Spleen (tissue), 11 donors: Measurements from ENCODE around the gene DUSP6. TPM values are rescaled to one million over a fixed set of nuclear protein-coding genes. Genes with fewer than 3 reads are reported as not detected.

Source experiments
- DNase-seq: peaks from one replicate; pipeline ENCODE4 v3.0.0-alpha.2; 2020
- H3K27ac ChIP-seq, 8 donors: fragments of 200-600 bp; sonication (generic) in 7 of 8; 1 replicate in 4 of 8; 2 replicates in 4 of 8; pipeline versions ENCODE4 v1.5.0 to v1.8.0; 2016 to 2021; ENCODE audit warnings: inconsistent platforms in 4 of 8, mild to moderate bottlenecking in 4 of 8, moderate library complexity in 1 of 8
- H3K27me3 ChIP-seq, 7 donors: fragments of 200-600 bp; sonication (generic) in 6 of 7; replicated peaks in 1 of 7; 1 replicate in 4 of 7; 2 replicates in 3 of 7; pipeline versions ENCODE4 v1.5.0 to v1.8.0; 2016 to 2021; ENCODE audit warnings: inconsistent platforms in 3 of 7, mild to moderate bottlenecking in 1 of 7
- H3K36me3 ChIP-seq, 6 donors: fragments of 200-600 bp; sonication (generic) in 5 of 6; 1 replicate in 4 of 6; 2 replicates in 2 of 6; pipeline versions ENCODE4 v1.5.0 to v1.8.0; 2016 to 2021; ENCODE audit warnings: inconsistent platforms in 2 of 6
- H3K4me1 ChIP-seq, 6 donors: fragments of 200-600 bp; sonication (generic) in 5 of 6; 1 replicate in 3 of 6; 2 replicates in 3 of 6; pipeline versions ENCODE4 v1.5.0 to v1.8.0; 2016 to 2021; ENCODE audit warnings: inconsistent platforms in 3 of 6
- H3K4me3 ChIP-seq, 8 donors: fragments of 200-600 bp; sonication (generic) in 7 of 8; 1 replicate in 4 of 8; 2 replicates in 4 of 8; pipeline versions ENCODE4 v1.5.0 to v1.8.0; 2016 to 2021; ENCODE audit warnings: inconsistent platforms in 4 of 8, mild to moderate bottlenecking in 4 of 8, moderate library complexity in 2 of 8
- H3K9me3 ChIP-seq, 8 donors: fragments of 200-600 bp; sonication (generic) in 7 of 8; 1 replicate in 4 of 8; 2 replicates in 4 of 8; pipeline versions ENCODE4 v1.5.0 to v1.8.0; 2016 to 2021; ENCODE audit warnings: inconsistent platforms in 4 of 8
- POLR2A ChIP-seq, 3 donors: fragments of 450-650 bp; IDR thresholded peaks; one replicate each; pipeline ENCODE4 v1.5.1; 2017; ENCODE audit warnings: antibody characterized with exemption in 3 of 3, mild to moderate bottlenecking in 1 of 3
- POLR2AphosphoS5 ChIP-seq, 3 donors: sonication (generic); formaldehyde crosslinking; IDR thresholded peaks; one replicate each; pipeline ENCODE4 v1.5.1; 2017; ENCODE audit warnings: antibody characterized with exemption in 3 of 3
- WGBS, 5 donors: extraction: QIAGEN DNeasy Blood & Tissue Kit in 3 of 5; methylation state at CpG; one replicate each; pipeline versions ENCODE4 v1.1.5 to v1.1.7; 2013 to 2018; 5-methylcytosine and 5-hydroxymethylcytosine counted together
- intact Hi-C: fragments of 100-400 bp; cut with DNase I; formaldehyde crosslinking; loops from one replicate; pipeline ENCODE4 v1.15.0; 2023; ENCODE audit warnings: low total_unique reads
- polyA plus RNA-seq, 3 donors: library from polyadenylated mRNA; stranded (reverse); fragments of 200-250 nt; gene quantifications; one replicate each; pipeline ENCODE4 v1.2.1, GENCODE V29; 2013
- total RNA-seq, 7 donors: library from RNA; depleted of rRNA in 3 of 7; stranded (reverse); fragments of >200 nt in 3 of 7; fragmentation: NEBNext Ultra II Directional in 4 of 7; extraction: Animal tissue kit (Norgen Biotek cat#: 25700) in 4 of 7; gene quantifications; one replicate each; pipeline versions ENCODE4 v1.1.0 to v1.2.1, GENCODE V29; 2016 to 2021
- TF ChIP-seq, protein P1 (sequence below), 11 experiments: fragments of 200-600 bp in 7 of 11; fragments of 450-650 bp in 4 of 11; sonication (generic) in 4 of 11; IDR thresholded peaks in 8 of 11; conservative IDR thresholded peaks in 3 of 11; 1 replicate in 7 of 11; 2 replicates in 4 of 11; pipeline versions ENCODE4 v1.4.0 to v1.8.0; 2016 to 2021; ENCODE audit warnings: antibody characterized with exemption in 11 of 11, inconsistent platforms in 4 of 11, mild to moderate bottlenecking in 1 of 11
- donor health status: healthy with polysubstance abuse.
- donor health status: DM: no; HTN: no; CAD: no; lungs with moderate emphysema.
- donor health status: DM: no; HTN: no; CAD: no.
- donor health status: Bipolar disorder and iron deficiency.
- donor health status: healthy.
- donor health status: DM: no; HTN: no; CAD: no.
- donor health status: DM: yes; HTN: yes; CAD: no.

Gene DUSP6
- total and polyA plus RNA-seq, 10 donors, result 34.7 to 193 (median 133) TPM

DNA sequence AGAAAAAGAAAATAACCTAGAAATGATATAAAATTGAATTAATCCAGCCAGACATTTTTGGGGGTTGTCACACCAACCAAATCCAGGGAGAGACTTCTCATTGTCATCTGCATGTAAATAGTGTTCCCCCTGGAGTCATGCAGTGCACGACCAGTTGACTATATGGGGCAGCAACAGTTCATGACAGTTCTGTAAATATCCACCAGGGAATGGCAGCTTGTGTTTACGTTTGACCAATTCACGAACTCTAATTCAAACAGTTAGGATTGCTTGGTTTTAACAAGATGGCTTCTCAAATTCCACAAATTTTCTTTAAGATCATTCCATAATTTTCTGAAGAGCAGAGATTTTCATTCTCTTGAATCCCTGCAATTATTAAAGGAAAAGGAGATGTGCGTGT lies 43.4 kb upstream of the DUSP6 start:
- DNase-seq, result no peak
- TF ChIP-seq POLR2AphosphoS5 (IDR thresholded peaks at IDR 0.05) (no peak), POLR2A (IDR thresholded peaks at IDR 0.05) (no peak)
- TF ChIP-seq, protein P1, sequence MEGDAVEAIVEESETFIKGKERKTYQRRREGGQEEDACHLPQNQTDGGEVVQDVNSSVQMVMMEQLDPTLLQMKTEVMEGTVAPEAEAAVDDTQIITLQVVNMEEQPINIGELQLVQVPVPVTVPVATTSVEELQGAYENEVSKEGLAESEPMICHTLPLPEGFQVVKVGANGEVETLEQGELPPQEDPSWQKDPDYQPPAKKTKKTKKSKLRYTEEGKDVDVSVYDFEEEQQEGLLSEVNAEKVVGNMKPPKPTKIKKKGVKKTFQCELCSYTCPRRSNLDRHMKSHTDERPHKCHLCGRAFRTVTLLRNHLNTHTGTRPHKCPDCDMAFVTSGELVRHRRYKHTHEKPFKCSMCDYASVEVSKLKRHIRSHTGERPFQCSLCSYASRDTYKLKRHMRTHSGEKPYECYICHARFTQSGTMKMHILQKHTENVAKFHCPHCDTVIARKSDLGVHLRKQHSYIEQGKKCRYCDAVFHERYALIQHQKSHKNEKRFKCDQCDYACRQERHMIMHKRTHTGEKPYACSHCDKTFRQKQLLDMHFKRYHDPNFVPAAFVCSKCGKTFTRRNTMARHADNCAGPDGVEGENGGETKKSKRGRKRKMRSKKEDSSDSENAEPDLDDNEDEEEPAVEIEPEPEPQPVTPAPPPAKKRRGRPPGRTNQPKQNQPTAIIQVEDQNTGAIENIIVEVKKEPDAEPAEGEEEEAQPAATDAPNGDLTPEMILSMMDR (IDR thresholded peaks at IDR 0.05 in 8 of 11, conservative IDR thresholded peaks at IDR 0.05 in 3 of 11), result no peak
- peaks cover 0 to 51% (median 24%) of the 10 kb centered on the region in 6 donors for H3K4me1 ChIP-seq
- 86 to 96% (median 94%) methylated on average over 4 of the region's 4 CpGs for WGBS, 5 donors
- no peak overlapping the region for H3K4me3 ChIP-seq
- no peak overlapping the region for H3K27ac ChIP-seq
- H3K27me3 ChIP-seq, result no peaks in the 10 kb centered on the region
- no peaks in the 10 kb centered on the region for H3K9me3 ChIP-seq
- H3K36me3 ChIP-seq, result no peaks in the 10 kb centered on the region
- intact Hi-C loops, result no loop called here

DNA sequence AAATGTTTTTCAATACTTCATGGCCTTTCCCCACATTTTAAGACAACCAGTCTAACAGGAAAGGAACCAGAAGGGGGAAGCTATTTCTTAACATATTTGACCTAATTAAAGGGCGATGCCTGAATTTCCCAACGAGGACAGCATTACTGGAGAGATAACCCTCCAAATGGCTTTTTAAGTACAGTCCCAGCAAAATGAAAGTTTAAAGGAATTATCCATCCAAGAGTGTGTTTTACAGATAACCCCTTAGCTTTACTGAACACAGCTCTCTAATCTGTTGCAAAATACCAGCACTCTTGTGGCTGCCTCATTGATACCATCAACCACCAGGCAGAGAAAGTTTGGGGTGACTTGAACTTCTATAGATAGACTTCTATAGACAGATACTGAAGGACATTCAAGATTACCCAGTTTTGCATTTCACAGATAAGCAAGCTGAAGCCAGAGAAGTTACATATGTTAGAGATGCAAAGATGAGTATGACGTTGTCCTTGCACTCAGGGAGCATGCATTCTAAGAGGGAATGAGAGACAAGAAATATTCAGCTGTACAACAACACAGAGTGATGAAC lies 41.3 kb upstream of the DUSP6 start:
- Histone ChIP-seq H3K27ac (peak overlapping the region in 5 of 8 donors; percentile 13 to 82 (median 64)), H3K4me1 (peaks cover 14 to 70% (median 41%) of the 10 kb centered on the region in 6 donors), H3K4me3 (no peak overlapping the region), H3K36me3 (no peaks in the 10 kb centered on the region), H3K9me3 (no peaks in the 10 kb centered on the region), H3K27me3 (no peaks in the 10 kb centered on the region)
- 47 to 71% (median 52%) methylated on average over 3 of the region's 3 CpGs for WGBS, 5 donors
- TF ChIP-seq POLR2AphosphoS5 (IDR thresholded peaks at IDR 0.05), result no peak
- TF ChIP-seq, protein P1 (IDR thresholded peaks at IDR 0.05 in 8 of 11, conservative IDR thresholded peaks at IDR 0.05 in 3 of 11), result no peak
- no peak for DNase-seq
- intact Hi-C loops, result no loop called here

DNA sequence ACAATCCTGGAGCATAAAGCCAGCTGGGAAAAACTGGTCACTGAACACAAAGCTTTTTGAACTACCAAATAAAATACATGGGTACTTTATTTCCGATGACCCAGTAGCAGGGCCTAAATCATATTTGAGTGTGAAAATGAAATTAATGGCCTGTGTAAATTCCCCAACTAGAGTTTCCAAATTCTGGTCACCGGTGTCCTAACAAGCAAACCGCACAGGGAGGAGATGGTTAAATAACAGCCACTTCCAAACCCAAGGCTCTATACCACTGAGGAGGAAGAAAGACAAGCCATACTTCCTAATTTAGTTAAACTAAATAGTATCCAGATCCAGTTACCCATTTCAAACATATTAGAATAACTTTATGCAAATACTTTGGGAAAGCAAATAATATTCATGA lies 40.1 kb upstream of the DUSP6 start:
- no peaks in the 10 kb centered on the region for H3K27me3 ChIP-seq
- H3K4me1 ChIP-seq, result peaks cover 14 to 68% (median 32%) of the 10 kb centered on the region in 6 donors
- TF ChIP-seq, protein P1 (IDR thresholded peaks at IDR 0.05 in 8 of 11, conservative IDR thresholded peaks at IDR 0.05 in 3 of 11), result no peak
- TF ChIP-seq POLR2AphosphoS5 (IDR thresholded peaks at IDR 0.05) (no peak), POLR2A (IDR thresholded peaks at IDR 0.05) (no peak)
- no peak for DNase-seq
- H3K36me3 ChIP-seq, result no peaks in the 10 kb centered on the region
- H3K9me3 ChIP-seq, result no peaks in the 10 kb centered on the region
- H3K4me3 ChIP-seq, result no peak overlapping the region
- intact Hi-C loops, result no loop called here
- peak overlapping the region in 5 of 8 donors; percentile 26 to 82 (median 64) for H3K27ac ChIP-seq
- 49 to 90% (median 74%) methylated on average over 3 of the region's 3 CpGs for WGBS, 5 donors

GRCh38 chr12:89391726-89392336 lies 39.5 kb upstream of the DUSP6 start:
- no peak for TF ChIP-seq POLR2A (IDR thresholded peaks at IDR 0.05)
- no peak for TF ChIP-seq POLR2AphosphoS5 (IDR thresholded peaks at IDR 0.05)
- TF ChIP-seq, protein P1 (IDR thresholded peaks at IDR 0.05 in 8 of 11, conservative IDR thresholded peaks at IDR 0.05 in 3 of 11), result no peak
- no peak for DNase-seq
- intact Hi-C loops, result no loop called here
- WGBS, 5 donors, result 94 to 98% (median 95%) methylated on average over 6 of the region's 6 CpGs
- H3K9me3 ChIP-seq, result no peaks in the 10 kb centered on the region
- H3K36me3 ChIP-seq, result no peaks in the 10 kb centered on the region
- no peak overlapping the region for H3K4me3 ChIP-seq
- no peaks in the 10 kb centered on the region for H3K27me3 ChIP-seq
- H3K4me1 ChIP-seq, result peaks cover 14 to 64% (median 32%) of the 10 kb centered on the region in 6 donors
- peak overlapping the region in 5 of 8 donors; percentile 32 to 86 (median 82) for H3K27ac ChIP-seq
